Activated CD8-positive, alpha-beta T cell treated with anti-CD3 and anti-CD28 coated beads, Interleukin-2, amount 10 ng/mL, durations not matched to agents 7 days and 5 days (primary cell): Measurements from ENCODE around the gene GPR162. TPM values are rescaled to one million over a fixed set of nuclear protein-coding genes. Genes with fewer than 3 reads are reported as not detected.

Source experiments
- ATAC-seq: fragments of 150-1000 bp; cut with Tn5 transposase; one replicate; pipeline ENCODE4 v1.10.0; 2021; ENCODE audit warnings: moderate library complexity
- CTCF ChIA-PET: fragments of 350-600 bp; sonication (Branson Sonifier 250); formaldehyde crosslinking; loops from one replicate; lab custom pipeline; 2021; ENCODE audit warnings: antibody characterized with exemption; lab: Charles Lee
- POLR2A ChIA-PET: fragments of 350-600 bp; sonication (Branson Sonifier 250); formaldehyde crosslinking; loops from one replicate; lab custom pipeline; 2021; ENCODE audit warnings: antibody characterized with exemption; lab: Charles Lee
- DNase-seq: peaks from one replicate; pipeline ENCODE4 v3.0.0-alpha.2; 2020
- H3K27ac Mint-ChIP-seq: one replicate; pipeline ENCODE4 v1.8.0; 2021; ENCODE audit warnings: mild to moderate bottlenecking, mixed read lengths
- H3K27me3 Mint-ChIP-seq: one replicate; pipeline ENCODE4 v1.8.0; 2021; ENCODE audit warnings: low read depth, mixed read lengths
- H3K36me3 Mint-ChIP-seq: one replicate; pipeline ENCODE4 v1.8.0; 2021; ENCODE audit warnings: low read depth, mixed read lengths
- H3K4me1 Mint-ChIP-seq: one replicate; pipeline ENCODE4 v1.8.0; 2021; ENCODE audit warnings: low read depth, mixed read lengths
- H3K4me3 Mint-ChIP-seq: one replicate; pipeline ENCODE4 v1.8.0; 2021; ENCODE audit warnings: mild to moderate bottlenecking, mixed read lengths
- H3K9me3 Mint-ChIP-seq: one replicate; pipeline ENCODE4 v1.8.0; 2022; ENCODE audit warnings: mixed read lengths; ENCODE audit not compliant: insufficient read depth
- total RNA-seq, 2 experiments: library from RNA; stranded (reverse); gene quantifications; one replicate each; pipeline ENCODE4 v1.2.3, GENCODE V29; 2021

GPR162 gene
- total RNA-seq, 2 experiments from 2014 or later: 0.13 to 0.34 TPM

DNA sequence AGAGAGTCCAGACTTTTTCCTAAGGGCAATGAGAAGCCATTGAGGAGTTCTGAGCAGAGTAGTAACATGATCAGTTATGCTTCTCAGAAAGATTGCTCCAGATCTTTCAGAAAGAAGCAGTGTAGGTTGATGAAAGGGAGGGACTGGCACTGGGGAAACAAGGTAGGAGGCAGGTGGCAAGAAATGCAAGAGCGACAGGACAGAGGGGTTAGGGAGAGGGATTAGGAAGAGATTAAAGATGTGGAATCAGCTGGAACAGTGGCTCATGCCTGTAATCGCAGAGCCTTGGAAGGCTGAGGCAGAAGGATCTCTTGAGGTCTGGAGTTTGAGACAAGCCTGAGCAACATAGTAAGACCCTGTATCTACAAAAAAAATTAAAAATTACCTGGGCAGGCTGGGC lies 26.1 kb downstream of the GPR162 start:
- H3K27ac Mint-ChIP-seq: peak overlapping the region; percentile 26

DNA sequence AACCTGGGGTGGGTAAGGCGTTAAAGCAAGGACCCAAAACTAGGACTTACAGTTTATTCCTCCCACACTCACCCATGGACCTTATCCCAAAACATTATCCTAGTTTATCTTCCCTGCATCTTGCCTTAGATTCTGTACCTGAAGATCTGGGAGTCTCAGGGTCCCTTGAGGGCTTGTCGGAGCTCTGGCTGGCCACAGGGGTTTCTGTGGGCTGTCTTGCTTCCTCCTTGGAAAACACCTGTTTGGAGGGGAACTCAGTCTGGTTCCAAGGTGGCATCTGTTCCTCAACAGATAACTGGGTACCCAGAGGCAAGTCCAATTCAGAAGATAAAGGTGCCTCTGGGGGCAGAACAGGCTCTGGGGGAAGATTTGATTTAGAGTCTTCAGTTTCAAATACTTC lies 27.8 kb downstream of the GPR162 start:
- H3K9me3 Mint-ChIP-seq: no peaks in the 10 kb centered on the region
- H3K27me3 Mint-ChIP-seq: no peaks in the 10 kb centered on the region
- ChIA-PET POLR2A (interaction anchor here (1.3 to 3.8 kb wide), 2 partner anchors 94 to 160 kb away, joined by 3 to 31 read pairs; partner anchors contain the start of genes C12orf57, RNU7-1 and ZNF384), CTCF (interaction anchor here (1.6 to 13.9 kb wide), 3 partner anchors 13 to 83 kb away, joined by 6 to 130 read pairs (median 121); partner anchors contain the start of genes GNB3, PTMS and SPSB2)
- peak overlapping the region; percentile 77 for H3K27ac Mint-ChIP-seq
- peaks cover 49% of the 10 kb centered on the region for H3K36me3 Mint-ChIP-seq
- H3K4me3 Mint-ChIP-seq: peak overlapping the region; percentile 90
- ATAC-seq (no peak), DNase-seq (no peak)
- peaks cover 40% of the 10 kb centered on the region for H3K4me1 Mint-ChIP-seq

More for the DNA sequence above, 26.1 kb downstream of the GPR162 start:
- Mint-ChIP-seq H3K4me3 (no peak overlapping the region), H3K9me3 (no peaks in the 10 kb centered on the region), H3K36me3 (peaks cover 45% of the 10 kb centered on the region), H3K27me3 (no peaks in the 10 kb centered on the region), H3K4me1 (peaks cover 24% of the 10 kb centered on the region)
- CTCF ChIA-PET: interaction anchor here (13.9 kb wide), 1 partner anchor 12 kb away, joined by 130 read pairs; the partner anchor contains the start of gene GNB3
- POLR2A ChIA-PET: no interaction called here
- no peak for ATAC-seq
- no peak for DNase-seq

DNA sequence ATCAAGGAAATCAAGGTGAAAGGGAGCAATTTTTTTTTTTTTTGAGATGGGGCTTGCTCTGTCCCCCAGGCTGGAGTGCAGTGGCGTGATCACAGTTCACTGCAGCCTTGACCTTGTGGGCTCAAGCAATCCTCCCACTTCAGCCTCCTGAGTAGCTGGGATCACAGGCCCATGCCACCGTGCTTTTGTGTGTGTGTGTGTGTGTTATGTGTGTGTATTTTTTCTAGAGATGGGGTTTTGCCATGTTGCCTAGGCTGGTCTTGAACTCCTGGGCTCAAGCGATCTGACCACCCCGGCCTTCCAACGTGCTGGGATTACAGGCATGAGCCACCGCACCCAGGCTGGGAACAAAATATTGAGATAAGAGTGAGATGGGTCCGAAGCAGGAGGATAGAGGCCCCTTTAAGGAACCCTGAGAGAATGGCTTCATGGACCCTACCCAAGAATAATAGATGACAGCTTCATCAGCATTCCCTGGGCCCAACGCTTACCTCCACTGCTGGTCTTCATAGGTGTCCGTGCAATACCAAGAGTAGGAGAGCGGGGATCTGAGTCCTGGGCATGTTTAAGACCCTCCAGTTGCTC lies 28.4 kb downstream of the GPR162 start:
- H3K4me1 Mint-ChIP-seq: peaks cover 44% of the 10 kb centered on the region
- peaks cover 52% of the 10 kb centered on the region for H3K36me3 Mint-ChIP-seq
- ATAC-seq (no peak), DNase-seq (no peak)
- CTCF ChIA-PET: interaction anchor here (0.6 to 13.9 kb wide), 5 partner anchors 8 to 363 kb away, joined by 5 to 130 read pairs (median 15); partner anchors contain the start of genes GNB3, MLF2 and SPSB2
- H3K9me3 Mint-ChIP-seq: no peaks in the 10 kb centered on the region
- H3K27ac Mint-ChIP-seq: peak overlapping the region; percentile 98
- H3K27me3 Mint-ChIP-seq: no peaks in the 10 kb centered on the region
- H3K4me3 Mint-ChIP-seq: peak overlapping the region; percentile 90
- POLR2A ChIA-PET: interaction anchor here (0.8 to 6.6 kb wide), 7 partner anchors 17 to 357 kb away, joined by 3 to 93 read pairs (median 8); partner anchors contain the start of genes C12orf57, COPS7A, MLF2 and MRPL51

DNA sequence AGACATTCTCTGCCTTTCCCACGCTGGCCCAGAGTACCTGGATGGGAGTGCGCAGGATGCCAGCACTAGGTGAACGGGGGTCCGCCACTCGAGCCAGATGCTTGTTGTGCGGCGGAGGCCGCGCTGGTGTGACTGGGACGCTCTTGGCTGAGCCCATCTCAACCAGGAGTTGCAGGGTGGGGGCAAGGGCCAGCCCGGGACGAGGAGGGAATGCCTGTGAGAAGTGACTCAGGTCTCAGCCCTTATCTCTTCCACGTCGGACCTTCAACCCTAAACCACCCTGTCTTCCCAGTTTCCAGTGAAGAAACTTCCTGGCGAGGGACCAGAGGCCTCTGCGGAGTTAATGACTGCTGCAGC lies 29.2 kb downstream of the GPR162 start:
- no peaks in the 10 kb centered on the region for H3K27me3 Mint-ChIP-seq
- peak overlapping the region; percentile 98 for H3K27ac Mint-ChIP-seq
- no peaks in the 10 kb centered on the region for H3K9me3 Mint-ChIP-seq
- ATAC-seq (no peak), DNase-seq (no peak)
- peak overlapping the region; percentile 90 for H3K4me3 Mint-ChIP-seq
- CTCF ChIA-PET: interaction anchor here (1.0 to 13.9 kb wide), 14 partner anchors 9 to 313 kb away, joined by 3 to 130 read pairs (median 6); partner anchors contain the start of genes COPS7A, GNB3, MLF2 and SPSB2
- peaks cover 55% of the 10 kb centered on the region for H3K36me3 Mint-ChIP-seq
- POLR2A ChIA-PET: interaction anchor here (0.7 to 6.6 kb wide), 25 partner anchors 8 to 358 kb away, joined by 3 to 93 read pairs (median 4); partner anchors contain the start of genes C12orf57, COPS7A, ENO2 and GNB3
- peaks cover 44% of the 10 kb centered on the region for H3K4me1 Mint-ChIP-seq

GRCh38 chr12:6851153-6851920 lies 29.7 kb downstream of the GPR162 start, which contains the start of gene CDCA3:
CDCA3 (minus strand) TSS chr12:6851286; CDS start chr12:6850952, 334 bp downstream.
- no peaks in the 10 kb centered on the region for H3K27me3 Mint-ChIP-seq
- CTCF ChIA-PET: interaction anchor here (0.9 to 13.9 kb wide), 20 partner anchors 9 to 314 kb away, joined by 3 to 130 read pairs (median 6); partner anchors contain the start of genes COPS7A, GNB3, LPCAT3 and MLF2

GRCh38 chr12:6851921-6852650 lies 30.5 kb downstream of the GPR162 start, which contains the start of gene USP5:
USP5 (plus strand) TSS chr12:6852150; CDS start chr12:6852180, 30 bp downstream.
- POLR2A ChIA-PET: interaction anchor here (0.7 to 6.6 kb wide), 29 partner anchors 9 to 359 kb away, joined by 3 to 93 read pairs (median 5); partner anchors contain the start of genes C12orf57, COPS7A, GAPDH and GNB3
- peak; percentile 83 for ATAC-seq
- Mint-ChIP-seq H3K27ac (peak within 1 kb of the TSS; percentile 98), H3K9me3 (no peaks in the 10 kb centered on the region), H3K27me3 (no peaks in the 10 kb centered on the region), H3K4me3 (peak within 1 kb of the TSS; percentile 90), H3K36me3 (peaks cover 54% of the 10 kb centered on the region), H3K4me1 (peaks cover 44% of the 10 kb centered on the region)
- peak; percentile 99 for DNase-seq
- CTCF ChIA-PET: interaction anchor here (0.6 to 13.9 kb wide), 21 partner anchors 10 to 314 kb away, joined by 3 to 130 read pairs (median 5); partner anchors contain the start of genes COPS7A, GNB3, LPCAT3 and MLF2

More at GRCh38 chr12:6851153-6851920, 29.7 kb downstream of the GPR162 start, which contains the start of gene CDCA3:
- DNase-seq: peak; percentile 98
- no peaks in the 10 kb centered on the region for H3K9me3 Mint-ChIP-seq
- POLR2A ChIA-PET: interaction anchor here (0.6 to 6.6 kb wide), 32 partner anchors 9 to 359 kb away, joined by 3 to 93 read pairs (median 4); partner anchors contain the start of genes C12orf57, COPS7A, ENO2 and GNB3
- peak within 1 kb of the TSS; percentile 98 for H3K27ac Mint-ChIP-seq
- H3K4me1 Mint-ChIP-seq: peaks cover 44% of the 10 kb centered on the region
- H3K36me3 Mint-ChIP-seq: peaks cover 54% of the 10 kb centered on the region
- ATAC-seq: peak; percentile 68
- H3K4me3 Mint-ChIP-seq: peak within 1 kb of the TSS; percentile 90

DNA sequence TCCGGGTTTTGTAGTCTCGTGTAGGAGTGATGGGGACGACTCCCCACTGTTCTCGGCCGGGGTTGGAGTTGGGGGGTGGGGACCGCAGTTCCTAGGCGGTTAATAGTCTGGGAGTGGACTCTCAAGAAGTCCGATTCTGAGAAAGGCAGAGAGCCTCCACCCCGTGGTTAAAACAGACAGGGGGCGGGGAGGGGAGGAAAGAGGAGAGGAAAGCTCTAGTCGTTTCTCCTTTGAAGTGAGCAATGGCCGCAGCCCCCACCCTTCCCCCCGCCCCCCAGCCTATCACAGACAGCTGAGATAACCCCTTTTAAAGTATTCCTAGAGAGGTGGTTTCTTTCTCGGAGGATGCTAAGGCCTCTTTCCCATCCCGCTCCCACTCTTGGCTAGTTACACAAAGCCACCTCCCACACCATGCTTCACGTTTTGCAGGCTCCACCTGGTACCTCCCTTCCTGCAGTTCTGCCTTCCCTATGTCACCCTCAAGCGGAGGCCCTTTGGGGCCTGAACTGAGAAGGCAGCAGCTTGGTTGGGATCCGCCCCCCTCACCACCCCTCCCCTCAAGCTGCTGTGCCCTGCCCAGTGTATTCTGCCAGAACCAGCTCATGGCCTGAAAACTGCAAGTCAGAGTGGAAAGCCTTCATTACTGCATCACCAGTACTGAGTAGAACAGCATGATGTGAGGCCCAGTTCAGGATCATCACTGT lies 31.2 kb downstream of the GPR162 start:
- Mint-ChIP-seq H3K9me3 (no peaks in the 10 kb centered on the region), H3K4me3 (peak overlapping the region; percentile 90), H3K27ac (peak overlapping the region; percentile 98), H3K27me3 (no peaks in the 10 kb centered on the region), H3K4me1 (peaks cover 42% of the 10 kb centered on the region), H3K36me3 (peaks cover 55% of the 10 kb centered on the region)
- POLR2A ChIA-PET: interaction anchor here (0.7 to 6.6 kb wide), 21 partner anchors 9 to 318 kb away, joined by 3 to 93 read pairs (median 6); partner anchors contain the start of genes C12orf57, COPS7A, GAPDH and MLF2
- DNase-seq: peak; percentile 74
- peak; percentile 3 for ATAC-seq
- CTCF ChIA-PET: interaction anchor here (0.6 to 13.9 kb wide), 18 partner anchors 11 to 282 kb away, joined by 3 to 130 read pairs (median 6); partner anchors contain the start of genes COPS7A, GNB3, LPCAT3 and MLF2

GRCh38 chr12:6853626-6854025 lies 32.0 kb downstream of the GPR162 start:
- no peak for DNase-seq
- POLR2A ChIA-PET: interaction anchor here (1.2 to 6.6 kb wide), 6 partner anchors 10 to 100 kb away, joined by 4 to 93 read pairs (median 20); partner anchors contain the start of genes C12orf57, MLF2, RNU7-1 and SPSB2
- Mint-ChIP-seq H3K27me3 (no peaks in the 10 kb centered on the region), H3K4me1 (peaks cover 38% of the 10 kb centered on the region), H3K27ac (peak overlapping the region; percentile 98), H3K36me3 (peaks cover 53% of the 10 kb centered on the region), H3K9me3 (no peaks in the 10 kb centered on the region), H3K4me3 (peak overlapping the region; percentile 90)
- CTCF ChIA-PET: interaction anchor here (1.2 to 13.9 kb wide), 7 partner anchors 14 to 130 kb away, joined by 4 to 130 read pairs (median 19); partner anchors contain the start of genes COPS7A, GNB3, MLF2 and SPSB2
- ATAC-seq: no peak

GRCh38 chr12:6854036-6854435 lies 32.4 kb downstream of the GPR162 start:
- no peaks in the 10 kb centered on the region for H3K9me3 Mint-ChIP-seq
- CTCF ChIA-PET: interaction anchor here (1.2 to 13.9 kb wide), 5 partner anchors 13 to 101 kb away, joined by 5 to 130 read pairs (median 23); partner anchors contain the start of genes GNB3, MLF2, SPSB2 and TPI1
- POLR2A ChIA-PET: interaction anchor here (4.0 to 6.6 kb wide), 2 partner anchors 13 to 18 kb away, joined by 47 to 93 read pairs; partner anchors contain the start of genes SPSB2 and TPI1
- peaks cover 35% of the 10 kb centered on the region for H3K4me1 Mint-ChIP-seq
- H3K4me3 Mint-ChIP-seq: no peak overlapping the region
- no peaks in the 10 kb centered on the region for H3K27me3 Mint-ChIP-seq
- DNase-seq (no peak), ATAC-seq (no peak)
- H3K27ac Mint-ChIP-seq: peak overlapping the region; percentile 98
- peaks cover 49% of the 10 kb centered on the region for H3K36me3 Mint-ChIP-seq
